ENCODE data around the gene FHOD3. TPM values are rescaled to one million over a fixed set of nuclear protein-coding genes. Genes with fewer than 3 reads are reported as not detected.

Gene FHOD3
- total RNA-seq, 4 donors from 2014 or later = 3.5 to 40.0 (median 14.5) TPM

GRCh38 chr18:36377626-36378025, 80.1 kb downstream of the FHOD3 start:
- Histone ChIP-seq H3K27me3 (no peaks in the 10 kb centered on the region), H3K27ac (no peak overlapping the region), H3K4me3 (no peak overlapping the region), H3K4me1 (no peaks in the 10 kb centered on the region), H3K9me3 (no peaks in the 10 kb centered on the region), H3K36me3 (no peaks in the 10 kb centered on the region)
- intact Hi-C loops (cut with DNase I; ENCODE audit: low total_unique reads) = no loop called here
- WGBS, 2 donors (ENCODE audit: low coverage in 1 of 2) = 71 to 91% methylated on average over 1 to 3 of the region's 3 CpGs
- in situ Hi-C loops (cut with MboI; ENCODE audit: low pct_ligation_motif_present in 1 of 4, low pct_unique_long_range_greater_than_20kb in 1 of 4, low sequenced_read_pairs in 3 of 4) = no loop called here
- DNase-seq = no peak
- TF ChIP-seq CTCF (IDR thresholded peaks at IDR 0.05) (no peak), POLR2AphosphoS5 (IDR thresholded peaks at IDR 0.05) (no peak), POLR2A (IDR thresholded peaks at IDR 0.05) (no peak), EP300 (IDR thresholded peaks at IDR 0.05; ENCODE audit: low read depth) (no peak)

- WGBS, 2 donors (ENCODE audit: low coverage in 1 of 2) = 48% methylated on average over 2 of the region's 2 CpGs; no CpG with 5 or more reads in 1 of the 2 donors
- H3K27me3 ChIP-seq = no peaks in the 10 kb centered on the region
- no peak for DNase-seq
- intact Hi-C loops (cut with DNase I; ENCODE audit: low total_unique reads) (no loop called here), in situ Hi-C loops (cut with MboI; ENCODE audit: low pct_ligation_motif_present in 1 of 4, low pct_unique_long_range_greater_than_20kb in 1 of 4, low sequenced_read_pairs in 3 of 4) (no loop called here)
- H3K36me3 ChIP-seq = no peaks in the 10 kb centered on the region
- TF ChIP-seq CTCF (IDR thresholded peaks at IDR 0.05) (no peak), EP300 (IDR thresholded peaks at IDR 0.05; ENCODE audit: low read depth) (no peak), POLR2A (IDR thresholded peaks at IDR 0.05) (no peak), POLR2AphosphoS5 (IDR thresholded peaks at IDR 0.05) (no peak)
- H3K4me1 ChIP-seq = no peaks in the 10 kb centered on the region
- H3K27ac ChIP-seq = no peak overlapping the region
- no peaks in the 10 kb centered on the region for H3K9me3 ChIP-seq
- H3K4me3 ChIP-seq = no peak overlapping the region
Observed at GRCh38 chr18:36378205-36378604, 80.7 kb downstream of the FHOD3 start.

DNA sequence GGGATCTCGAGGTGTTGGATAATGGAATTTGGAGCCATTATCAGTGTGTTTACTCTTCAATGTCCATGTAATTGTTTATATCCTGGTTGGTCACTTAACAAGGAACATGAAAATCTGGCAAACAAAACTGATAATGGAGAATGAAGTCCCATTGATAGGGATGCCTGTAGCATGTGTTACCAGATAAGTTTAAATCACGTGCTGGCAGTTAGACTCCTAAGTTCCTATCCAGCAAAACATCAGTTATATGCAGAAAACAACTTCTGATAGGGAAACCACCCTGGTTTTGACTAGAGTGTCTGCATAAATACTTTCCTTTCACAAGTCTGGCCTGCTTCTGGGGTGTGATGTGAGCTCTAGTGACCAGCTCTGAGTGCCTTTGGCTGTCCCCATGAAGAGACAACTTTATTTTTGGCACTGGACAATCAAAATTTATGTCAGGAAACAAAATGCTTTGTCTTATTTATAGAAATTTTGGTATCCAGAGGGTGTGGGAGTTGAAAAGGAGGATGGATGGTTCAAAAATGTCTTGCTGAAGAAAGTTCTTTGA, 82.0 kb downstream of the FHOD3 start:
- no peak for TF ChIP-seq EP300 (IDR thresholded peaks at IDR 0.05; ENCODE audit: low read depth)
- TF ChIP-seq CTCF (IDR thresholded peaks at IDR 0.05) = no peak
- TF ChIP-seq POLR2A (IDR thresholded peaks at IDR 0.05) = no peak
- no peak for TF ChIP-seq POLR2AphosphoS5 (IDR thresholded peaks at IDR 0.05)
- H3K4me1 ChIP-seq = no peaks in the 10 kb centered on the region
- no peaks in the 10 kb centered on the region for H3K27me3 ChIP-seq
- intact Hi-C loops (cut with DNase I; ENCODE audit: low total_unique reads) (no loop called here), in situ Hi-C loops (cut with MboI; ENCODE audit: low pct_ligation_motif_present in 1 of 4, low pct_unique_long_range_greater_than_20kb in 1 of 4, low sequenced_read_pairs in 3 of 4) (no loop called here)
- 58 to 63% methylated on average over 2 of the region's 2 CpGs for WGBS, 2 donors (ENCODE audit: low coverage in 1 of 2)
- H3K4me3 ChIP-seq = no peak overlapping the region
- DNase-seq = no peak
- H3K9me3 ChIP-seq = no peaks in the 10 kb centered on the region
- no peak overlapping the region for H3K27ac ChIP-seq
- no peaks in the 10 kb centered on the region for H3K36me3 ChIP-seq

DNA sequence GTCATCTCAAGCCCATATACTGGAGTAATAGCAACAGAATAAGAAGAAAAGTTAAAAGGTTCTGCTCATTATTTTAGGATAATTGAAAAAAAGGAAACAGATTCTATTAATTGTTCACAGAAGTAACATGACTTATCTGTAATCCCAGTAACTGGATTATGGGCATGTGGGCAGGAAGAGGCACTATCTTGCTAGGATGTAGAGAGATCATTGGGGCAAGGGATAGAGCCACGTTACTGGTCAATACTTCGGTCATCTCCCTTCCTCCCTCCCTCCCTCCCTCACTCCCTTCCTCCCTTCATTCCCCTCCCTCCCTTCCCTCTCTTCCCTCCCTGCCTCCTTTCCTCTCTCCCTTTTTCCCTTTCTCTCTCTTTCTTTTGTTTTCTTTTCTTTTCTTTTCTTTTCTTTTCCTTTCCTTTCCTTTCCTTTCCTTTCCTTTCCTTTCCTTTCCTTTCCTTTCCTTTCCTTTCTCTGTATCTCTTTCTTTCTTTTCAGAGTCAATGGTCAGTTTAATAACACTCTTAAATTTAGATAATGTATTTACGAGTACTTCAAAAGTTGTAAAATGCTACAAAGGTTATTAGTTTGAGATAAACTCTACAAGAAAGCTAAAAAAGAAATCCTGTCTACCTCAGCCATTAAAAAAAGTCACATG, 82.8 kb downstream of the FHOD3 start:
- TF ChIP-seq POLR2AphosphoS5 (IDR thresholded peaks at IDR 0.05) (no peak), CTCF (IDR thresholded peaks at IDR 0.05) (no peak), EP300 (IDR thresholded peaks at IDR 0.05; ENCODE audit: low read depth) (no peak), POLR2A (IDR thresholded peaks at IDR 0.05) (no peak)
- WGBS, 2 donors (ENCODE audit: low coverage in 1 of 2) = 75 to 97% methylated on average over 3 of the region's 3 CpGs

More for the DNA sequence above, 82.8 kb downstream of the FHOD3 start:
- no peak overlapping the region for H3K27ac ChIP-seq
- H3K4me3 ChIP-seq = no peak overlapping the region
- H3K36me3 ChIP-seq = no peaks in the 10 kb centered on the region
- intact Hi-C loops (cut with DNase I; ENCODE audit: low total_unique reads) = no loop called here
- no peaks in the 10 kb centered on the region for H3K9me3 ChIP-seq
- no peaks in the 10 kb centered on the region for H3K4me1 ChIP-seq
- DNase-seq = no peak
- no peaks in the 10 kb centered on the region for H3K27me3 ChIP-seq
- in situ Hi-C loops (cut with MboI; ENCODE audit: low pct_ligation_motif_present in 1 of 4, low pct_unique_long_range_greater_than_20kb in 1 of 4, low sequenced_read_pairs in 3 of 4) = no loop called here
